OCI-LY7 (cell line): ENCODE measurements around the gene RELN. TPM values are rescaled to one million over a fixed set of nuclear protein-coding genes. Genes with fewer than 3 reads are reported as not detected.

Source experiments
- BruUV-seq: library from RNA; stranded (reverse); fragments of 400-500 nt; replicated peaks from 2 replicates; lab custom pipeline; 2021; lab: Mats Ljungman, UMichigan
- CTCF ChIA-PET: fragments of 300-600 bp; sonication (Branson Sonifier 250); formaldehyde crosslinking; loops from one replicate; lab custom pipeline; 2022; ENCODE audit warnings: antibody characterized with exemption; ENCODE audit not compliant: unreplicated experiment; lab: Charles Lee
- POLR2A ChIA-PET: fragments of 300-600 bp; sonication (Branson Sonifier 250); formaldehyde crosslinking; loops from one replicate; lab custom pipeline; 2022; ENCODE audit warnings: antibody characterized with exemption; lab: Charles Lee
- DNase-seq: peaks from one replicate; pipeline ENCODE4 v3.0.0-alpha.2; 2015; ENCODE audit warnings: low spot score
- H2AFZ ChIP-seq: fragments of 200-600 bp; sonication (generic), shearing (Covaris generic); 2 replicates; pipeline ENCODE4 v1.6.1; 2014; ENCODE audit warnings: mild to moderate bottlenecking, antibody characterized with exemption, low read length, moderate library complexity
- H3K27ac ChIP-seq: fragments of 200-600 bp; sonication (generic); 2 replicates; pipeline ENCODE4 v1.5.1; 2014; ENCODE audit warnings: mixed run types, low read depth, mild to moderate bottlenecking, moderate library complexity, low read length, inconsistent platforms; ENCODE audit not compliant: poor library complexity, severe bottlenecking
- H3K36me3 ChIP-seq: fragments of 200-600 bp; sonication (generic); 2 replicates; pipeline ENCODE4 v1.6.1; 2014; ENCODE audit warnings: mild to moderate bottlenecking, antibody characterized with exemption, low read length, moderate library complexity, mixed read lengths; ENCODE audit not compliant: insufficient read depth
- H3K4me1 ChIP-seq: fragments of 200-600 bp; sonication (generic); 2 replicates; pipeline ENCODE4 v1.5.1; 2014; ENCODE audit warnings: mild to moderate bottlenecking, low read length; ENCODE audit not compliant: insufficient read depth, poor library complexity, severe bottlenecking
- H3K4me2 ChIP-seq: fragments of 200-600 bp; sonication (generic); 2 replicates; pipeline ENCODE4 v1.6.1; 2014; ENCODE audit warnings: mild to moderate bottlenecking, low read length
- H3K4me3 ChIP-seq: fragments of 200-600 bp; sonication (generic); 2 replicates; pipeline ENCODE4 v1.5.1; 2014; ENCODE audit warnings: mild to moderate bottlenecking, low read depth, low read length; ENCODE audit not compliant: poor library complexity, severe bottlenecking
- H3K79me2 ChIP-seq: fragments of 200-600 bp; sonication (generic); 2 replicates; pipeline ENCODE4 v1.6.1; 2016; ENCODE audit warnings: low read depth, mild to moderate bottlenecking, low read length, moderate library complexity, mixed read lengths; ENCODE audit not compliant: insufficient read depth
- H3K9me2 ChIP-seq: fragments of 200-600 bp; sonication (generic); 2 replicates; pipeline ENCODE4 v1.6.1; 2016; ENCODE audit warnings: mild to moderate bottlenecking, low read length, mixed read lengths; ENCODE audit not compliant: insufficient read depth
- H3K9me3 ChIP-seq: fragments of 200-600 bp; sonication (generic); 2 replicates; pipeline ENCODE4 v1.6.1; 2014; ENCODE audit warnings: mild to moderate bottlenecking, mixed run types, low read length, mixed read lengths
- H4K20me1 ChIP-seq: fragments of 200-600 bp; sonication (generic); 2 replicates; pipeline ENCODE4 v1.6.1; 2014; ENCODE audit warnings: mild to moderate bottlenecking, antibody characterized with exemption, low read length, moderate library complexity, mixed read lengths; ENCODE audit not compliant: insufficient read depth
- CTCF ChIP-seq: fragments of 200-600 bp; sonication (generic); conservative IDR thresholded peaks from 2 replicates; pipeline ENCODE4 v1.5.1; 2014; ENCODE audit warnings: mild to moderate bottlenecking, antibody characterized with exemption, low read length, moderate library complexity, mixed read lengths
- EZH2phosphoT487 ChIP-seq: fragments of 200-600 bp; sonication (generic); IDR thresholded peaks from 2 replicates; pipeline ENCODE4 v1.6.1; 2018; ENCODE audit warnings: low read depth, borderline replicate concordance, mild to moderate bottlenecking, mixed run types, antibody characterized with exemption, low read length, moderate library complexity, mixed read lengths
- intact Hi-C: fragments of 100-400 bp; cut with micrococcal nuclease; formaldehyde crosslinking; loops from one replicate; pipeline ENCODE4 v1.10.0; 2022; ENCODE audit not compliant: unreplicated experiment
- total RNA-seq, 2 experiments: library from RNA; depleted of rRNA in 1 of 2; stranded (reverse); fragments of >200 nt in 1 of 2; shearing (Covaris generic) in 1 of 2; gene quantifications; 2 replicates each; pipeline ENCODE4 v1.2.3, GENCODE V29; 2014 to 2022

The RELN gene
- total RNA-seq, 2 experiments from 2014 or later = not detected

GRCh38 chr7:104012835-104013234 lies 23.4 kb upstream of the RELN start:
- TF ChIP-seq CTCF (no peak), EZH2phosphoT487 (no peak)
- POLR2A ChIA-PET = interaction anchor here (0.6 to 0.7 kb wide), 2 partner anchors 191 to 745 kb away, joined by 3 read pairs; no protein-coding TSS in a partner anchor
- intact Hi-C loops = no loop called here

GRCh38 chr7:104011829-104012228 lies 22.4 kb upstream of the RELN start:
- TF ChIP-seq CTCF (no peak), EZH2phosphoT487 (no peak)
- ChIA-PET POLR2A (no interaction called here), CTCF (no interaction called here)
- Histone ChIP-seq H3K79me2 (no peaks in the 10 kb centered on the region), H3K36me3 (no peaks in the 10 kb centered on the region), H4K20me1 (no peaks in the 10 kb centered on the region), H3K4me1 (no peaks in the 10 kb centered on the region), H3K4me2 (no peak overlapping the region), H3K9me3 (no peaks in the 10 kb centered on the region), H3K9me2 (no peaks in the 10 kb centered on the region), H3K27ac (no peak overlapping the region), H3K4me3 (no peak overlapping the region), H2AFZ (no peak overlapping the region)
- no TSS peak for BruUV-seq
- no peak for DNase-seq
- intact Hi-C loops = no loop called here

More at GRCh38 chr7:104012835-104013234, 23.4 kb upstream of the RELN start:
- CTCF ChIA-PET = no interaction called here
- no peak overlapping the region for H3K4me2 ChIP-seq
- H4K20me1 ChIP-seq = no peaks in the 10 kb centered on the region
- no peaks in the 10 kb centered on the region for H3K9me2 ChIP-seq
- H3K36me3 ChIP-seq = no peaks in the 10 kb centered on the region
- no TSS peak for BruUV-seq
- no peak for DNase-seq
- no peaks in the 10 kb centered on the region for H3K4me1 ChIP-seq
- no peak overlapping the region for H3K27ac ChIP-seq
- no peaks in the 10 kb centered on the region for H3K79me2 ChIP-seq
- H3K4me3 ChIP-seq = no peak overlapping the region
- H2AFZ ChIP-seq = no peak overlapping the region
- no peaks in the 10 kb centered on the region for H3K9me3 ChIP-seq

GRCh38 chr7:104010052-104010909 lies 20.8 kb upstream of the RELN start:
- ChIA-PET POLR2A (no interaction called here), CTCF (no interaction called here)
- no peak overlapping the region for H3K4me2 ChIP-seq

More at GRCh38 chr7:104010052-104010909, 20.8 kb upstream of the RELN start:
- Histone ChIP-seq H3K79me2 (no peaks in the 10 kb centered on the region), H3K9me2 (no peaks in the 10 kb centered on the region), H3K4me3 (no peak overlapping the region), H3K27ac (no peak overlapping the region), H2AFZ (no peak overlapping the region), H3K9me3 (no peaks in the 10 kb centered on the region), H3K36me3 (no peaks in the 10 kb centered on the region), H4K20me1 (no peaks in the 10 kb centered on the region), H3K4me1 (no peaks in the 10 kb centered on the region)
- DNase-seq = no peak
- TF ChIP-seq CTCF = no peak
- TF ChIP-seq EZH2phosphoT487 = no peak
- intact Hi-C loops = no loop called here
- no TSS peak for BruUV-seq
